Renal cortical epithelial cell (primary cell): ENCODE data around the gene ZNF581. TPM values are rescaled to one million over a fixed set of nuclear protein-coding genes. Genes with fewer than 3 reads are reported as not detected.
A peak's percentile ranks its signal among the peaks of the same experiment; 100 is the strongest.

ENCODE experiments used
- DNase-seq: peaks from one replicate; pipeline ENCODE4 v3.0.0-alpha.2; 2011; ENCODE audit warnings: low read depth
- total RNA-seq: library from RNA; depleted of rRNA; stranded (reverse); fragments of >200 nt; gene quantifications from 2 replicates; pipeline ENCODE4 v1.2.3, GENCODE V29; 2014

Gene ZNF581
- total RNA-seq: 17.3 and 22.1 TPM in 2 replicates

GRCh38 chr19:55643003-55643886, at the start of gene ZNF581:
TSS of gene ZNF581 (plus strand) at chr19:55643649. CDS start at chr19:55644572, 923 bp downstream.
- peak; percentile 72 for DNase-seq

GRCh38 chr19:55594996-55595545, 48.4 kb upstream of the ZNF581 start:
- no peak for DNase-seq

DNA sequence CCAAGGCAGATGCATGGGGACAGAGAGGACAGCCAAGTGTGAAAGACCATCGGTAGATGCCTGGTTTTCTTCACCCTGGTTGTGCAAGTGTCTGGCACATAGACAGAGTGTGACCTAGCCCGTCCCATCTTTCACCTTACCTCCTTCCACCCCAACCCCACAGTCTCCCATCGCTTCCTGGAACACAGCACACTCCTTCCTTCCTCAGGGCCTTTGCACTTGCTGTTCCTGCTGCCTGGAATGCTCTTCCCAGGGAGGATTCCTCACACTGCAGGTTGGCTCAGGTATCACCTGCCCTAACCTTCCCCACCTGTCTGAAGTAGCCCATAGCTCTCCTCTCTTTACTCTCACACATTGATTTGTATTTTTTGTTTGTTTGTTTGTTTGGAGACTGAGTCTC, 47.1 kb upstream of the ZNF581 start:
- no peak for DNase-seq

DNA sequence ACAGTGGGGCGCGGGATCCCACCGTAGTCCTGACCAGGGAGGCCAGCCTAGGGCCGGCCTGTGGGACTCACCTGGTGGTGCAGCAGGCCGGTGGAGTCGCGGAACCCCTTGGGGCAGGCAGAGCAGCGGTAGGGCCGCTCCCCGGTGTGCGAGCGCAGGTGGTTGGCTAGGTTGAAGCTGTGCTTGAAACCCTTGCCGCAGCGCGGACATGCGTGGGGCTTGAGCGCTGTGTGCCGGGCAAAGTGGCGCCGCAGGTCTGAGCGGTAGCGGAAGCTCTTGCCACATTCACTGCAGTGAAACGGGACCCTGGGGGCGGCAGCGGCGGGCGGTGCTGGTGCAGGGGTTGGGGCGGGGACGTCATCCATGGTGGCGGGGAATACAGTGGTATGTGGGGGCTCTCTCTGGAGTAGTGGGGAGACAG, 45.9 kb upstream of the ZNF581 start:
- DNase-seq: no peak

- DNase-seq: no peak
Observed at GRCh38 chr19:55598034-55598433, 45.4 kb upstream of the ZNF581 start.

GRCh38 chr19:55598719-55599467, 44.6 kb upstream of the ZNF581 start:
- peak; percentile 94 for DNase-seq

GRCh38 chr19:55599468-55599841, 44.0 kb upstream of the ZNF581 start, which contains the start of gene FIZ1:
TSS of gene FIZ1 (minus strand) at chr19:55599517. CDS start at chr19:55597865, 1,652 bp downstream.
- DNase-seq: peak; percentile 93

GRCh38 chr19:55599842-55600661, 43.4 kb upstream of the ZNF581 start, which contains the start of gene ZNF524:
TSS of gene ZNF524 (plus strand) at chr19:55600288. CDS start at chr19:55602113, 1,825 bp downstream.
- DNase-seq: peak; percentile 79

DNA sequence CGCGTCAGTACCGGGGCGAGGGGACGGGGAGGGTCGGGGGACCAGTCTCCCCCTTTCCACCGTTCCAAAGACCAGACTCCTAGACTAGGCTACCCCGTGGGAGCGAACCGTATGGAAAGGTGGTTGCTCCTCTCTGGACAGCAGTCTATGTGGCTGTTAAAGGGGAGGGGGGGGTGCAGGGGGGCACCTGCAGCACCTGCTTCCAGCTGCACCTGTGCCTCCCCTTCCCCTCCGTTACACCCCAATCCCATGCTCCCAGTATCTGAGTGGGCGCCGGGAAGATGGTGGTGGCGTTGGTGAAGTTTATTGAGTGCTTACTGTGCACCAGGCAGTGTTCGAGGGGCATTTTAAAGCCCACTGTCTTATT, 42.8 kb upstream of the ZNF581 start:
- no peak for DNase-seq

DNA sequence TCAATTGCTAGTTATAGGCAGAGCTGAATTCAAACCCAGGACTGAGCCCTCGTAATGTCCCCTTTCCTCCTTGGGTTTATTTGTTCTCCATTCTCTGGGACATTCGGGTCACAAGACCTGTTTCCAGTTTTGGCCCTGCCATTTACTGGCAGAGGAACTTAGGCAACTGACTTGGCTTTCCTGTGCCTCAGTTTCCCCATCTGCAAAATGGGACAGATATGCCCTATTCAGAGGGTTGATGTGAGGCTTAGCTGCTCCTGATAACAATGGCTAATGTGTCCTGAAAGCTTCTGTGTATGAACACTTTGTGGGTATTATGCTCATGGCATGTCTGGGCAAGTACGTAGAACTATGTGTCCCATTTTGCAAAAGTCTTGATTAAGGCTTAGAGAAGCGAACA, 42.4 kb upstream of the ZNF581 start:
- DNase-seq: no peak

DNA sequence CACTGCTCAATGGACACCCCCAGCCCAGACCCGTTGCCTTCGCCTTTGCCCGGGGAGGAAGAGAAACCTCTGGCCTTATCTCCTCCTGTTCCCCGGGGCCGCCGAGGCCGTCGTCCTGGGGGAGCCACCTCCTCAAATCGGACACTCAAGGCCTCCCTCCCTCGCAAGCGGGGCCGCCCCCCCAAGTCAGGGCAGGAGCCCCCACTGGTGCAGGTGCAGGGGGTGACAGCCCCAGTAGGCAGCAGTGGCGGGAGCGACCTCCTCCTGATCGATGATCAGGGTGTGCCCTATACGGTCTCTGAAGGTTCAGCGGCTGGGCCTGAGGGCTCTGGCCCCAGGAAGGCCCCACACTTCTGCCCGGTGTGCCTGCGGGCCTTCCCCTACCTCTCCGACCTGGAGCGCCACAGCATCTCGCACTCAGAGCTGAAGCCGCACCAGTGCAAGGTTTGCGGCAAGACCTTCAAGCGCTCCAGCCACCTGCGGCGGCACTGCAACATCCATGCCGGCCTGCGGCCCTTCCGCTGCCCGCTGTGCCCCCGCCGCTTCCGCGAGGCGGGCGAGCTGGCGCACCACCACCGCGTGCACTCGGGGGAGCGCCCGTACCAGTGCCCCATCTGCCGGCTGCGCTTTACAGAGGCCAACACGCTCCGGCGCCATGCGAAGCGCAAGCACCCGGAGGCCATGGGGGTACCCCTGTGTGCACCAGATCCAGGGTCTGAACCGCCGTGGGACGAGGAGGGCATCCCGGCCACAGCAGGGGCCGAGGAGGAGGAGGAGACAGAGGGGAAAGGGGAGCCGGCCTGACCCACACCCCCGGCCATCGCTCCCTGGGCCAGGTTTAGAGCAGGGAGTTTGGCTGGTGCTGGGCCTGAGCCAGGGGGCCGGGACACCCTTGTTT, 41.1 kb upstream of the ZNF581 start:
- no peak for DNase-seq

- DNase-seq: no peak
Observed at GRCh38 chr19:55603115-55603514, 40.3 kb upstream of the ZNF581 start.

- DNase-seq: no peak
Observed at GRCh38 chr19:55603581-55604292, 39.7 kb upstream of the ZNF581 start.

GRCh38 chr19:55605207-55605636, 38.2 kb upstream of the ZNF581 start:
- DNase-seq: peak; percentile 90

GRCh38 chr19:55605637-55606470, 37.6 kb upstream of the ZNF581 start, which contains the start of gene ZNF865:
TSS of gene ZNF865 (plus strand) at chr19:55605647. CDS start at chr19:55613619, 7,972 bp downstream.
- peak; percentile 76 for DNase-seq

DNA sequence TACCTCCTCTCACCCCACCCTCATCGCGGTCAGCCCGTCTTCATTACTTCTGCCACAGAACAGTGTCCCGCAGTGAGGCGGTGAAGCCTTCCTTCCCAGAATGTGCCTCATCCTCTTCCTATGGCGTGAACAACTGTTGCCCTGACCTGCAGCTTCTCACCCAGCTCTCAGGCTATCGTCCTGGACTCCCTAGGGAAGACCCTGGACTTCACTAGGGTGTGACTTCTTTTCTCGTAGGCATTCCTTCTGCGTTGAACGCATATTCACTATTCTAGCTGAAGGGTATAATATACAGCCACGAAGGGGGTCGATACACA, 37.0 kb upstream of the ZNF581 start:
- DNase-seq: no peak

DNA sequence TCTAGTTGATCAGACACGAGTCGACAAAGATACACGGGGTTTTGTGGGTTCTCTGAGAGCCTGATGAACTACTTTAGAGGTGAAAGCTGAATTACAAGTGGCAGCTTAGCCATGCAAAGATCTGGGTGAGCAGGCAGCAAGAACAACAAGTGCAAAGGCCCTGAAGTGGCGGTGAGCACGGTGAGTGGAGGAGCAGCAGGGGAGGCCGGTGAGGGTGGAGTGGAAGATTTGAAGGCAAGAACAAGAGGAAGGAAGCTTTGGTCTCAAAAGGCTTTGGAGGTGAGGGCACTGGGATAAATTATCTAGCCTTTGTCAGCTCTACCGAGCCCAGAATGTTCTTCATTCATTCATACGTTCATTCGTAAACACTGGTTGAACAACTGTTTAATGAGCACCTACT, 36.6 kb upstream of the ZNF581 start:
- no peak for DNase-seq

- no peak for DNase-seq
Observed at GRCh38 chr19:55609326-55609725, 34.1 kb upstream of the ZNF581 start.
